Measurements from ENCODE around the gene NEAT1.
A peak's percentile ranks its signal among the peaks of the same experiment; 100 is the strongest.

The NEAT1 gene

DNA sequence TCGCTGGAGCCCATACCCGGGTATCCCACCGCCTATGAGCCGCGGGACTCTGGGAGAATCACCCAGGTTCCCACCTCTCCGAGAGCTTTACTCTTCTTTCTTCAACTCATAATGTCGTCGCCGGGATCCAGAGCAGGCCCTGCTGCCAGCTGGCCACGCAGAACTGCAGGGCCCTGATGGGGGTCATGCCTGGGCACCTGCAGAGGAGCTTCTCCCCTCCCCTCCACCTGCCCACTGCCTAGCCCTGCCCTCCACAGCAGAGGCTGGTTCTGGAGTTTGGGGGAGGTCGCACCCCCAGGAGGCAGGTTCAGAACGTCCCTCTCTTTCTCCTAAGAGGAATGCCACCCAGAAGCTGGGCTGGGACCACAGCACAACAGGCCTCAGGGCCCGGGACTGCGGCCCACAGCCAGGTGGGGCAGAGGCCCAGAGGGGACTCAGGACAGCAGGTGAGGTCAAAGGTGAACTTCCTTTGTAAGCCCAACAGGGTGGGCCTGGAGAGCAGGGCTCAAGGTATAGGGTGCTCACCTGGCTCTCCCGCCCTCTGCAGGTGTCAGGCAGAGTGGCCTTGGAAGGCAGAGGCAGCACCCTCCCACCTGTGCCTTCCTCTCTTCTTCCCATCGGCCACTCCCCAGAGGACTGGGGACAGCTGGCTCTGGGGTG lies 42.0 kb upstream of the NEAT1 start:
- Histone ChIP-seq H2AFZ (ENCODE audit: low read length, unreplicated experiment) (no peak overlapping the region), H3K4me3 (ENCODE audit: low read depth, low read length) (no peak overlapping the region), H3K4me1 (ENCODE audit: control insufficient read depth, insufficient read depth, low read length, unreplicated experiment) (peaks cover 32% of the 10 kb centered on the region), H3K79me2 (ENCODE audit: control insufficient read depth, insufficient read depth, low read length, unreplicated experiment) (no peaks in the 10 kb centered on the region), H3K27me3 (ENCODE audit: insufficient read depth, low read length) (no peaks in the 10 kb centered on the region), H3K36me3 (ENCODE audit: insufficient read depth, low read length) (no peaks in the 10 kb centered on the region), H3K27ac (ENCODE audit: low read depth, low read length) (no peak overlapping the region)

DNA sequence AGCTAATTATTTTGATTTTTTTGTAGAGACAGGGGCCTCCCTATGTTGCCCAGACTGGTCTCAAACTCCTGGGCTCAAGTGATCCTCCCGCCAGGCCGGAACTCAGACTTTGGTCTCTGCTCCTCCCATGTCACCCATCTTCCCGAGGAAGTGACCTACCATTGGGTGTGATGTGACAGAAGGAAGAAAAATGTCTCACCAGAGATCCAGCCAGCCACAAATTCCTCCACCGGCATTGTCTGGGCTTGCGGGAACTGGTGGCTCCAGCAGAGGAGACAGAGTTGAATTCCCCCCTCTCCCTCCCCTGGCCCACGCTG lies 40.9 kb upstream of the NEAT1 start:
- H2AFZ ChIP-seq (ENCODE audit: low read length, unreplicated experiment) = peak overlapping the region; percentile 92
- H3K27me3 ChIP-seq (ENCODE audit: insufficient read depth, low read length) = no peaks in the 10 kb centered on the region
- no peaks in the 10 kb centered on the region for H3K36me3 ChIP-seq (ENCODE audit: insufficient read depth, low read length)
- peaks cover 37% of the 10 kb centered on the region for H3K4me1 ChIP-seq (ENCODE audit: control insufficient read depth, insufficient read depth, low read length, unreplicated experiment)
- H3K27ac ChIP-seq (ENCODE audit: low read depth, low read length) = peak overlapping the region; percentile 97
- peaks cover 1% of the 10 kb centered on the region for H3K79me2 ChIP-seq (ENCODE audit: control insufficient read depth, insufficient read depth, low read length, unreplicated experiment)
- H3K4me3 ChIP-seq (ENCODE audit: low read depth, low read length) = peak overlapping the region; percentile 56

DNA sequence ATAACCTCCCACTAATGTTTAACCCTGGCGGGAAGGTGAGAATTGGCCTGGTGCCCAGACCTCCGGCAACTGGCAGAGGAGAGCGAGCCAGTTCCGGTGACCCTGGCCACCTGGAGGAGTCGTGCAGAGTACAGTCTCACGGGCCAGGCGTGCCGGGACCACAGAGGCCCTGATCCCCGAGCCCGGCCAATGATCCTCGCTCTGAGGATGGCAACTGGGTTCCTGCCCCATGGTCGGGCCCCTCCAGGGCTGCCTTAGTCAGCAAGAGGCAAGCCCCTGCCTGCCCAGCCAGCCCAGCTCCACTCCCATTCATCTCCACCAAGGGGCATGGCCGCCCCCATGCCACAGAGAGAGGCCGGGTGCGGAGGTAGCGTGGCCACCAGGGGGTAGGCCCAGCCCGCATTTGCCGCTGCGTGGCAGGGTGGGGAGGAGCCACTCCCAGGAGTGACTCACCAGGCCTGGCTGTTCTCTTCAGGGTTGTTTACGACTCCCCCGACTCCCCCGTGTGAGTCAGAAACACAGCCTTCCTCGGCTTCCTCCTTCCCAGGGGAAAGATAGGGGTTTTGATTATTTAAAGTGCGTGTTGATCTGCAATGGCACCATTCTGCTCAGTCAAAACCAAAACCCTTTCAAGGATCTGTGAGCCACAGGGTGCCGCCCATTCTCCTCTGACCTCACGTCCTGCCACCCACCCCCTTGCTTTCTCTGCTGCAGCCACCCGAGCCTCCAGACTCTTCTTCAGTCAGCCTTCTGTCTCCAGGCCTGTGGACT lies 40.4 kb upstream of the NEAT1 start, which contains the start of gene SLC25A45:
Gene SLC25A45, minus strand, starts transcription at position 614 of the 771 bp plus-strand sequence. CDS start 695 bp downstream, outside the sequence.
- H3K27ac ChIP-seq (ENCODE audit: low read depth, low read length) = peak within 1 kb of the TSS; percentile 97
- no peaks in the 10 kb centered on the region for H3K36me3 ChIP-seq (ENCODE audit: insufficient read depth, low read length)
- H3K79me2 ChIP-seq (ENCODE audit: control insufficient read depth, insufficient read depth, low read length, unreplicated experiment) = peaks cover 7% of the 10 kb centered on the region
- H3K4me3 ChIP-seq (ENCODE audit: low read depth, low read length) = peak within 1 kb of the TSS; percentile 61
- peak within 1 kb of the TSS; percentile 92 for H2AFZ ChIP-seq (ENCODE audit: low read length, unreplicated experiment)
- peaks cover 39% of the 10 kb centered on the region for H3K4me1 ChIP-seq (ENCODE audit: control insufficient read depth, insufficient read depth, low read length, unreplicated experiment)
- no peaks in the 10 kb centered on the region for H3K27me3 ChIP-seq (ENCODE audit: insufficient read depth, low read length)

DNA sequence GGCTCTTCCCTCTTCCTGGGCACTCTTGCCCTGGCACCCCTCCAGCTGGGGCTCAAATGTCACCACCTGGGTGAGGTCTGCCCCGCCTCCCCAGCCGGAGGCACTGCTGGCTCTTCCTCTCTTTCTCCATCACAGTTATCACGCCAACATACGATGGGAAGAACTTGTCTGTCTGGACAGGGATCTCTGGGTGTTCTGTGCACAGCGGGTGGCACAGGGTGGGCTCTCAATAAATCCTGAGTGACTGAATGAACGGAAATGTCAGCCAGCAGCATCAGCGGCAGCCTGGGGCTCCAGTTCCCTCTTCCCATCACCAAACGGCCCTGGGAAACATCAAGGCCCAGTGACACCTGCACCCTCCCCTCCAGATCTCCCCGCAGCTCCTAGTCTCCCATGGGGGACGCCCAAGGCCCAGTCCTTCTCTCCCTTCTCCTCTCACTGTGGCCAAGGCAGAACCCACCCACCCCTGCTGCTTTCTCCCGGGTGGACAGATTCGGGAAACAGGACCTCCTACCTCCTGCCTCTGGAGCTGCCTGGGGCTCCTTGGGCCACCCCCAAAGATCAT lies 39.7 kb upstream of the NEAT1 start:
- H3K27me3 ChIP-seq (ENCODE audit: insufficient read depth, low read length) = no peaks in the 10 kb centered on the region
- no peak overlapping the region for H2AFZ ChIP-seq (ENCODE audit: low read length, unreplicated experiment)
- peak overlapping the region; percentile 61 for H3K4me3 ChIP-seq (ENCODE audit: low read depth, low read length)
- peaks cover 10% of the 10 kb centered on the region for H3K79me2 ChIP-seq (ENCODE audit: control insufficient read depth, insufficient read depth, low read length, unreplicated experiment)
- no peaks in the 10 kb centered on the region for H3K36me3 ChIP-seq (ENCODE audit: insufficient read depth, low read length)
- peaks cover 44% of the 10 kb centered on the region for H3K4me1 ChIP-seq (ENCODE audit: control insufficient read depth, insufficient read depth, low read length, unreplicated experiment)
- peak overlapping the region; percentile 97 for H3K27ac ChIP-seq (ENCODE audit: low read depth, low read length)

DNA sequence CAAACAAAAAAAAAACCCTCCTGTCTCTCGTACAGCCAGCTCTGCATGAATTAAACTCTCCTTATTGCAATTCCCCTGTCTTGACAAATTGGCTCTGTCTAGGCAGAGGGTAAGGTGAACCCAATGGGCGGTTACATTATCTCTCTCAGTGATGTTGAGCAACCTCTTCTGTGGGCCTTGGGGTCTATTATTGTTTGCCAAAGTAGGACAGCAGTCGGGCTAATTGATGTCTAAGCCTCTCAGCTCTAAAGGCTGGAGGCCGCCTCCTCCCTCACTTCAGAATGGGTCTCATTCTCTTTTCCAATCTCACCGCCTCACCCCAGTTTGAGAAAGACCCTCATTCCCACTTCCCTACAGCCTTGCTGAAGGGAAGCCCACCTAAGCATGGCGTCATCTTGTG lies 38.8 kb upstream of the NEAT1 start:
- H3K36me3 ChIP-seq (ENCODE audit: insufficient read depth, low read length) = peaks cover 4% of the 10 kb centered on the region; the same call in 1 of the 2 replicates
- peaks cover 53% of the 10 kb centered on the region for H3K4me1 ChIP-seq (ENCODE audit: control insufficient read depth, insufficient read depth, low read length, unreplicated experiment)
- no peak overlapping the region for H2AFZ ChIP-seq (ENCODE audit: low read length, unreplicated experiment)
- H3K27ac ChIP-seq (ENCODE audit: low read depth, low read length) = peak overlapping the region; percentile 97
- H3K79me2 ChIP-seq (ENCODE audit: control insufficient read depth, insufficient read depth, low read length, unreplicated experiment) = peaks cover 19% of the 10 kb centered on the region
- H3K27me3 ChIP-seq (ENCODE audit: insufficient read depth, low read length) = no peaks in the 10 kb centered on the region
- H3K4me3 ChIP-seq (ENCODE audit: low read depth, low read length) = no peak overlapping the region

DNA sequence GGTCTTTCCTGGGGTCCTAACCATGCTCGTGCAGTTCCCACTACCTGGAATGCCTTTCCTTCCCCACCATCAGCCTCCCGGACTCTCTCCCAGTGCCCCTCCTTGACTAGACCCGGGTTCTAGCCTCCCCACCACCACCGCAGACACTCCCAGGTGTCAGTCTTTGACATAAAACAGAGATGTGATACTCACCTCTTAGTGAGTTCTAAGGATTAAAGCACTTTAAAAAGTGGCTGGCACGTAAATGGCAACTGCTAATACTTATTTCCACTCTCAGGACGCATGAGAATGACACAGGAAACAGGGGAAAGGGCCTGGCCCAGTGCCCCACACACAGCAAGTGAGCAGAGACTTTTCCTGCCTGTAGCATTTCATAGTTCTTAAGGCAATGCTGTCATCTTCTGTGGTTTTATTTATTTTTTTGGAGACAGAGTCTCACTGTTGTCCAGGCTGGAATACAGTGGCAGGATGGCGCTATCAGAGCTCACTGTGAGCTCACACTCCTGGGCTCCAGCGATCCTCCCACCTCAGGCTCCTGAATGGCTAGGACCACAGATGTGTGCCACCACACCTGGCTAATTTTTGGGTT lies 38.2 kb upstream of the NEAT1 start:
- Histone ChIP-seq H3K4me3 (ENCODE audit: low read depth, low read length) (no peak overlapping the region), H3K27ac (ENCODE audit: low read depth, low read length) (peak overlapping the region; percentile 97), H2AFZ (ENCODE audit: low read length, unreplicated experiment) (no peak overlapping the region), H3K4me1 (ENCODE audit: control insufficient read depth, insufficient read depth, low read length, unreplicated experiment) (peaks cover 59% of the 10 kb centered on the region), H3K36me3 (ENCODE audit: insufficient read depth, low read length) (peaks cover 7% of the 10 kb centered on the region; the same call in 1 of the 2 replicates), H3K79me2 (ENCODE audit: control insufficient read depth, insufficient read depth, low read length, unreplicated experiment) (peaks cover 25% of the 10 kb centered on the region), H3K27me3 (ENCODE audit: insufficient read depth, low read length) (no peaks in the 10 kb centered on the region)

DNA sequence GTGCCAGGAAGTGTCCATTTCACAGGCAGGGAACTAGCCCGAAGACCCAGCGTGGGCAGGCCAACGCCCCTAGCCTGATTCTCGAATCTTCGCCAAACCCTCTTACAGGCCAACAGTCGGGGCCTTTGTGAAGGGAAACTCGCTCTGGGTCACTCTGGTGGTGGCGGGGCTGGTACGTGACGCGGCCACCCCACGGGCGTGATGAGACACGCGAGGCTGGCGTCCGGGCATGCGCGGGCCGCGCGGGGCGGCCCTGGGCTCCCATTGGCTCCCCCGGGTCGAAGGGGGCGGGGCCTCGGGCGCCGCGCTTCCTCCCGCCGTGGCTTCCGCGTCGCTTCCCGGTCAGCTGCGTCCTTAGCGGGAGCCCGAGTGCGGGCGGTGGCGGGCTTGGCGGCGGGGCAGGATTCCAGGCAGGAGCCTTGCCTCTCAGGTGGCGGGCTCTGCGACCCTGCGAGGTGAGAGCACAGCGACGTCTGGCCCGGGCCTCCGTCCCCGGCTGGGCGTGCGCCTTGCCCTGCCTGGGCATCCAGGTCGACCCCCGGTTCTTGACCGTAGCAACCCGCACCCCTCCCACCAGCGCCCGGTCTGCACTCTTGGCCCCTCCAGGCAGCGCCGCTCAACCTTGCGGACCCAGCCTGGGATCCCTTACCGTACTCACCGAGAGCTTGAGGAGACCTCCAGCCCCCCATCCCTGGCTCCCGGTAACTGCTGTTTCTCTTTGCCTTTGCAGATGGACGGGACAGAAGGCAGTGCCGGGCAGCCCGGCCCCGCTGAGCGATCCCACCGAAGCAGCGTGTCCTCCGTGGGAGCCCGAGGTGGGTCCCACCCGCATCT lies 36.1 kb upstream of the NEAT1 start, which contains the start of gene FRMD8:
Gene FRMD8, plus strand, starts transcription at position 331 of the 834 bp plus-strand sequence. Its CDS starts 400 bp downstream, at position 731.
- H3K27ac ChIP-seq (ENCODE audit: low read depth, low read length) = peak within 1 kb of the TSS; percentile 97
- peaks cover 76% of the 10 kb centered on the region for H3K4me1 ChIP-seq (ENCODE audit: control insufficient read depth, insufficient read depth, low read length, unreplicated experiment)
- H3K79me2 ChIP-seq (ENCODE audit: control insufficient read depth, insufficient read depth, low read length, unreplicated experiment) = peaks cover 44% of the 10 kb centered on the region
- H2AFZ ChIP-seq (ENCODE audit: low read length, unreplicated experiment) = peak within 1 kb of the TSS; percentile 97
- H3K27me3 ChIP-seq (ENCODE audit: insufficient read depth, low read length) = no peaks in the 10 kb centered on the region
- peak within 1 kb of the TSS; percentile 99 for H3K4me3 ChIP-seq (ENCODE audit: low read depth, low read length)
- peaks cover 7% of the 10 kb centered on the region; the same call in 1 of the 2 replicates for H3K36me3 ChIP-seq (ENCODE audit: insufficient read depth, low read length)

DNA sequence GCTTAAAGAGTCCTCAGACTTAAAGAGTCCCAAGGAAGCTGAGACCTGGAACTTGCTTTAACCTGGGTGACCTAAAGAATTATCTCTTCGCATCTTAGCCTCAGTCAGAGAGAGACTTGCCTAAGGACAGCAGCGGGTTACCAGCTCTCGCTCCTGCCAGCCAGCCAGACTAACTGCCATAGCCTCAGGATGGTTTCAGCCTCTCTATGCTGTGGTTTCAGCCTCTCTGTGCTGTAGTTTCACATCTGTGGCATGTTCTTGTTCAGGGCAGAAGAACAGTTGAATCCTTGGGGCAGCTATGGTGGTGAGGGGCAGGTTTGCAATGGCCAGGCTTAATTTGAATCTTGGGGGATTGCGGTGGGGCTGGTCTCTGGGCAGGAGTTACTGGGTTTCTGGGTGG lies 33.9 kb upstream of the NEAT1 start:
- peaks cover 62% of the 10 kb centered on the region for H3K79me2 ChIP-seq (ENCODE audit: control insufficient read depth, insufficient read depth, low read length, unreplicated experiment)
- peaks cover 7% of the 10 kb centered on the region; the same call in 1 of the 2 replicates for H3K36me3 ChIP-seq (ENCODE audit: insufficient read depth, low read length)
- peak overlapping the region; percentile 7 for H3K27ac ChIP-seq (ENCODE audit: low read depth, low read length)

DNA sequence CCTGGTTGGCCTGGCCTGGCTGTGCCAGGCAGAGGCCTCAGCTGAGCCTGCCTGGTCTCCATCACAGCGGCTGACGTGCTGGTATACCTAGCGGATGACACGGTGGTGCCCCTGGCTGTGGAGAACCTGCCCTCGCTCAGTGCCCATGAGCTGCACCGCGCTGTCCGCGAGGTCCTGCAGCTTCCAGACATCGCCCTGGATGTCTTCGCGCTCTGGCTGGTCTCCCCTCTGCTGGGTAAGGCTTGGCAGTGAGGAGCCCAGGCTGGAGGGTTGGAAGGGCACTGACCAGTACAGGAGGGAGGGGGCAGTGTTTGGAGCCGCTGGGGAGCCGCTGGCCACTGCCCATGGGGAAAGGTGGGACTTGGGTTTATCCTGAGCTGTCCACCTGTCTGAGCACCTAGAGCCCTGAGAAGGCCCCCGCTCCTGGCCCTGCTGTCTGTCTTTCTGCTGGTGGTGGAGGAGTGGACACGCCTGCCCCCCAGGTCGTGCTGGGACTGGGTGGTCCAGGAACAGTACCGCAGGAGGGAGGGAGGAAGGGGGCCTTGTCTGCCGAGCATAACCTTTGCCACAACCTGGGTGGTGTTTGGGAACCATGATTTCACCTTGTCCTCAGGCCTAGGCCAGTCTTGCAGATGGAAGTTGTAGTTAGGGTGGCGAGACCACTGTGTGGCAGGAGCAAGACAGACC lies 33.2 kb upstream of the NEAT1 start:
- peaks cover 59% of the 10 kb centered on the region for H3K4me1 ChIP-seq (ENCODE audit: control insufficient read depth, insufficient read depth, low read length, unreplicated experiment)
- peaks cover 7% of the 10 kb centered on the region; the same call in 1 of the 2 replicates for H3K36me3 ChIP-seq (ENCODE audit: insufficient read depth, low read length)
- no peak overlapping the region for H2AFZ ChIP-seq (ENCODE audit: low read length, unreplicated experiment)
- H3K27me3 ChIP-seq (ENCODE audit: insufficient read depth, low read length) = no peaks in the 10 kb centered on the region
- peak overlapping the region; percentile 99; the same call in 1 of the 2 replicates for H3K4me3 ChIP-seq (ENCODE audit: low read depth, low read length)
- H3K27ac ChIP-seq (ENCODE audit: low read depth, low read length) = no peak overlapping the region
- peaks cover 62% of the 10 kb centered on the region for H3K79me2 ChIP-seq (ENCODE audit: control insufficient read depth, insufficient read depth, low read length, unreplicated experiment)

More for the DNA sequence above, 33.9 kb upstream of the NEAT1 start:
- no peaks in the 10 kb centered on the region for H3K27me3 ChIP-seq (ENCODE audit: insufficient read depth, low read length)
- H3K4me1 ChIP-seq (ENCODE audit: control insufficient read depth, insufficient read depth, low read length, unreplicated experiment) = peaks cover 66% of the 10 kb centered on the region
- peak overlapping the region; percentile 99 for H3K4me3 ChIP-seq (ENCODE audit: low read depth, low read length)
- H2AFZ ChIP-seq (ENCODE audit: low read length, unreplicated experiment) = no peak overlapping the region
